ENCODE results near the gene CEP112. TPM values are rescaled to one million over a fixed set of nuclear protein-coding genes. Genes with fewer than 3 reads are reported as not detected.
"Not testable (repeated sequence)": the region's sequence is repeated elsewhere in the genome, so short reads cannot be mapped to it uniquely, and the experiment has no call there.

The CEP112 gene
- total and polyA plus RNA-seq, 2 donors, result 12.4 to 36.6 TPM

- Histone ChIP-seq H3K27ac (ENCODE audit: low read depth) (no peak overlapping the region), H3K36me3 (ENCODE audit: insufficient read depth) (no peaks in the 10 kb centered on the region), H3K4me3 (ENCODE audit: low read depth, low read length) (no peak overlapping the region), H3K4me1 (ENCODE audit: insufficient read depth) (no peaks in the 10 kb centered on the region)
- no peak for DNase-seq (ENCODE audit: extremely low spot score)
- 93% methylated on average over 24 of the region's 24 CpGs for WGBS
Observed at GRCh38 chr17:65865715-65866425, 326.1 kb downstream of the CEP112 start.

- WGBS, result 94% methylated on average over 8 of the region's 8 CpGs
- no peak for DNase-seq (ENCODE audit: extremely low spot score)
- H3K27ac ChIP-seq (ENCODE audit: low read depth), result no peak overlapping the region
- no peak overlapping the region for H3K4me3 ChIP-seq (ENCODE audit: low read depth, low read length)
- H3K4me1 ChIP-seq (ENCODE audit: insufficient read depth), result no peaks in the 10 kb centered on the region
- H3K36me3 ChIP-seq (ENCODE audit: insufficient read depth), result no peaks in the 10 kb centered on the region
Observed at GRCh38 chr17:65864394-65864793, 327.5 kb downstream of the CEP112 start.

- WGBS, result 95% methylated on average over 2 of the region's 2 CpGs
- Histone ChIP-seq H3K27ac (ENCODE audit: low read depth) (no peak overlapping the region), H3K4me1 (ENCODE audit: insufficient read depth) (no peaks in the 10 kb centered on the region), H3K36me3 (ENCODE audit: insufficient read depth) (no peaks in the 10 kb centered on the region), H3K4me3 (ENCODE audit: low read depth, low read length) (no peak overlapping the region)
- no peak for DNase-seq (ENCODE audit: extremely low spot score)
Observed at GRCh38 chr17:65857718-65858117, 334.2 kb downstream of the CEP112 start.

- H3K4me3 ChIP-seq (ENCODE audit: low read depth, low read length), result no peak overlapping the region
- no peak for DNase-seq (ENCODE audit: extremely low spot score)
- no peaks in the 10 kb centered on the region for H3K36me3 ChIP-seq (ENCODE audit: insufficient read depth)
- H3K4me1 ChIP-seq (ENCODE audit: insufficient read depth), result no peaks in the 10 kb centered on the region
- no peak overlapping the region for H3K27ac ChIP-seq (ENCODE audit: low read depth)
- 43% methylated on average over 2 of the region's 2 CpGs for WGBS
Observed at GRCh38 chr17:65856865-65857264, 335.1 kb downstream of the CEP112 start.

- Histone ChIP-seq H3K4me1 (ENCODE audit: insufficient read depth) (no peaks in the 10 kb centered on the region), H3K27ac (ENCODE audit: low read depth) (no peak overlapping the region), H3K36me3 (ENCODE audit: insufficient read depth) (no peaks in the 10 kb centered on the region), H3K4me3 (ENCODE audit: low read depth, low read length) (no peak overlapping the region)
- no peak for DNase-seq (ENCODE audit: extremely low spot score)
- WGBS, result 98% methylated on average over 4 of the region's 4 CpGs
Observed at GRCh38 chr17:65855675-65856074, 336.3 kb downstream of the CEP112 start.

- 89% methylated on average over 2 of the region's 2 CpGs for WGBS
- Histone ChIP-seq H3K4me3 (ENCODE audit: low read depth, low read length) (no peak overlapping the region), H3K36me3 (ENCODE audit: insufficient read depth) (no peaks in the 10 kb centered on the region), H3K4me1 (ENCODE audit: insufficient read depth) (no peaks in the 10 kb centered on the region), H3K27ac (ENCODE audit: low read depth) (no peak overlapping the region)
- DNase-seq (ENCODE audit: extremely low spot score), result no peak
Observed at GRCh38 chr17:65855245-65855644, 336.7 kb downstream of the CEP112 start.

- no peak overlapping the region for H3K4me3 ChIP-seq (ENCODE audit: low read depth, low read length)
- DNase-seq (ENCODE audit: extremely low spot score), result no peak
- no peaks in the 10 kb centered on the region for H3K4me1 ChIP-seq (ENCODE audit: insufficient read depth)
- H3K36me3 ChIP-seq (ENCODE audit: insufficient read depth), result no peaks in the 10 kb centered on the region
- H3K27ac ChIP-seq (ENCODE audit: low read depth), result no peak overlapping the region
Observed at GRCh38 chr17:65853816-65854215, 338.1 kb downstream of the CEP112 start.

- 88% methylated on average over 1 of the region's 1 CpG for WGBS
- Histone ChIP-seq H3K27ac (ENCODE audit: low read depth) (no peak overlapping the region), H3K4me1 (ENCODE audit: insufficient read depth) (no peaks in the 10 kb centered on the region), H3K4me3 (ENCODE audit: low read depth, low read length) (no peak overlapping the region), H3K36me3 (ENCODE audit: insufficient read depth) (no peaks in the 10 kb centered on the region)
- no peak for DNase-seq (ENCODE audit: extremely low spot score)
Observed at GRCh38 chr17:65852911-65853310, 339.0 kb downstream of the CEP112 start.

- Histone ChIP-seq H3K36me3 (ENCODE audit: insufficient read depth) (no peaks in the 10 kb centered on the region), H3K4me1 (ENCODE audit: insufficient read depth) (no peaks in the 10 kb centered on the region), H3K27ac (ENCODE audit: low read depth) (no peak overlapping the region), H3K4me3 (ENCODE audit: low read depth, low read length) (no peak overlapping the region)
- WGBS, result 96% methylated on average over 2 of the region's 3 CpGs
- DNase-seq (ENCODE audit: extremely low spot score), result no peak
Observed at GRCh38 chr17:65851965-65852736, 339.8 kb downstream of the CEP112 start.

- H3K27ac ChIP-seq (ENCODE audit: low read depth), result no peak overlapping the region
- H3K4me1 ChIP-seq (ENCODE audit: insufficient read depth), result no peaks in the 10 kb centered on the region
- 71% methylated on average over 2 of the region's 2 CpGs for WGBS
- DNase-seq (ENCODE audit: extremely low spot score), result no peak
- H3K36me3 ChIP-seq (ENCODE audit: insufficient read depth), result no peaks in the 10 kb centered on the region
- no peak overlapping the region for H3K4me3 ChIP-seq (ENCODE audit: low read depth, low read length)
Observed at GRCh38 chr17:65850486-65850885, 341.4 kb downstream of the CEP112 start.

- Histone ChIP-seq H3K4me3 (ENCODE audit: low read depth, low read length) (no peak overlapping the region), H3K4me1 (ENCODE audit: insufficient read depth) (no peaks in the 10 kb centered on the region), H3K27ac (ENCODE audit: low read depth) (no peak overlapping the region), H3K36me3 (ENCODE audit: insufficient read depth) (no peaks in the 10 kb centered on the region)
- no peak for DNase-seq (ENCODE audit: extremely low spot score)
- 86% methylated on average over 5 of the region's 5 CpGs for WGBS
Observed at GRCh38 chr17:65848751-65849150, 343.2 kb downstream of the CEP112 start.

- H3K27ac ChIP-seq (ENCODE audit: low read depth), result no peak overlapping the region
- H3K4me1 ChIP-seq (ENCODE audit: insufficient read depth), result no peaks in the 10 kb centered on the region
- H3K4me3 ChIP-seq (ENCODE audit: low read depth, low read length), result no peak overlapping the region
- H3K36me3 ChIP-seq (ENCODE audit: insufficient read depth), result no peaks in the 10 kb centered on the region
- DNase-seq (ENCODE audit: extremely low spot score), result no peak
- 77% methylated on average over 1 of the region's 1 CpG for WGBS
Observed at GRCh38 chr17:65841089-65841488, 350.8 kb downstream of the CEP112 start.

- 96% methylated on average over 21 of the region's 24 CpGs for WGBS
- not testable (repeated sequence) for H3K27ac ChIP-seq (ENCODE audit: low read depth); H3K4me1 ChIP-seq (ENCODE audit: insufficient read depth); H3K36me3 ChIP-seq (ENCODE audit: insufficient read depth); DNase-seq (ENCODE audit: extremely low spot score); H3K4me3 ChIP-seq (ENCODE audit: low read depth, low read length)
Observed at GRCh38 chr17:65837232-65837631, 354.7 kb downstream of the CEP112 start.

GRCh38 chr17:65833214-65833613, 358.7 kb downstream of the CEP112 start:
- Histone ChIP-seq H3K4me3 (ENCODE audit: low read depth, low read length) (no peak overlapping the region), H3K36me3 (ENCODE audit: insufficient read depth) (no peaks in the 10 kb centered on the region), H3K4me1 (ENCODE audit: insufficient read depth) (no peaks in the 10 kb centered on the region), H3K27ac (ENCODE audit: low read depth) (no peak overlapping the region)
- 95% methylated on average over 1 of the region's 1 CpG for WGBS
- no peak for DNase-seq (ENCODE audit: extremely low spot score)
